Stimulated activated CD8-positive, alpha-beta memory T cell treated with anti-CD3 and anti-CD28 coated beads, Interleukin-4, amount 100 ng/mL, for 4 hours (primary cell): ENCODE data around the gene GJE1.

Experiments used
- DNase-seq, 2 donors: peaks; one replicate each; pipeline ENCODE4 v3.0.0-alpha.2; 2020; ENCODE audit warnings: low read depth in 2 of 2, low spot score in 1 of 2

The GJE1 gene

GRCh38 chr6:142165227-142165626 lies 32.5 kb downstream of the GJE1 start:
- no peak for DNase-seq

- DNase-seq, result no peak
Observed at GRCh38 chr6:142167071-142167470, 34.3 kb downstream of the GJE1 start.

- DNase-seq, result no peak
Observed at GRCh38 chr6:142167486-142167885, 34.8 kb downstream of the GJE1 start.

- no peak for DNase-seq
Observed at GRCh38 chr6:142171351-142171750, 38.6 kb downstream of the GJE1 start.

GRCh38 chr6:142172758-142173157 lies 40.0 kb downstream of the GJE1 start:
- DNase-seq, result no peak

- DNase-seq, result no peak
Observed at GRCh38 chr6:142173980-142174379, 41.3 kb downstream of the GJE1 start.

GRCh38 chr6:142174703-142175102 lies 42.0 kb downstream of the GJE1 start:
- DNase-seq, result no peak

GRCh38 chr6:142178129-142178528 lies 45.4 kb downstream of the GJE1 start:
- DNase-seq, result no peak

GRCh38 chr6:142182004-142182403 lies 49.3 kb downstream of the GJE1 start:
- no peak for DNase-seq

- DNase-seq, result no peak
Observed at GRCh38 chr6:142183351-142183750, 50.6 kb downstream of the GJE1 start.

GRCh38 chr6:142184307-142184706 lies 51.6 kb downstream of the GJE1 start:
- no peak for DNase-seq
